Right forelimb (tissue), 1 donor: Measurements from ENCODE around the gene ASAH2B.
"Not testable (repeated sequence)": the region's sequence is repeated elsewhere in the genome, so short reads cannot be mapped to it uniquely, and the experiment has no call there.

Experiments used
- DNase-seq: peaks from one replicate; pipeline ENCODE4 v3.0.0-alpha.2; 2018

ASAH2B gene

DNA sequence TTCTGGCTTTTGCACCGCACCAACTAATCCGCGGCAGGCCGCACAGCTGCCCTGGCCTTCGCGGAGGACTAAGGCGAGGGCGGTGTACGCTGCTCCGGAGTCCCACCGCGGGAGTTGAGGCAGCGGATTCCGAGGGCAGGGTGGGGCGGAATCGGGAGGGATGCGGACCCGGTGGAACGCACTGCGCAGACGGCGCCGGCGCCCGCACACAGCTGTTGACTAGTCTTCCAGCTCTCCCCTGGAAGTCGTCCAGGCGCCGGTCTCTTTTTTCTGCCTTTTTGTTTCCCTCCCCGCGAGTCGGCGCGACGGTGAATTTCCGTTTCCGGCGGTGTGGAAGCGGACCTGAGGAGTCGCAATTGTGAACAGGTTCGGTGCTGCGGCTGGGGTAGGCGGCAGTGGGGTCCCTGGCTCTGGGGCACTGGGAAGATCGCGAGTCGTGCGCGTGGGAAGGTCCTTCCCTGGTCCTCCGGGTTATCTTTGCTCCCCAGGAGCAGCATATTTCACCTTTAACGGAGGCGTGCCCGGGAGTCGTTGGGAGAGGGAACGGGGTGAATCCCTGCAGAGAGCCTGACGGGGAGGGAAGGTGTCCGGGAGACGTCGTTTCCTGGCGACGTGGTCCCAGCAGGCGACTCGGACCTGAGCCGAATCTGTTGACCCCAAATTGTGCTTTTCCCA is at the start of gene ASAH2B:
ASAH2B (plus strand) TSS at position 319 of the 675 bp plus-strand sequence. CDS start 5,195 bp downstream, outside the sequence.
- DNase-seq: peak; percentile 92

DNA sequence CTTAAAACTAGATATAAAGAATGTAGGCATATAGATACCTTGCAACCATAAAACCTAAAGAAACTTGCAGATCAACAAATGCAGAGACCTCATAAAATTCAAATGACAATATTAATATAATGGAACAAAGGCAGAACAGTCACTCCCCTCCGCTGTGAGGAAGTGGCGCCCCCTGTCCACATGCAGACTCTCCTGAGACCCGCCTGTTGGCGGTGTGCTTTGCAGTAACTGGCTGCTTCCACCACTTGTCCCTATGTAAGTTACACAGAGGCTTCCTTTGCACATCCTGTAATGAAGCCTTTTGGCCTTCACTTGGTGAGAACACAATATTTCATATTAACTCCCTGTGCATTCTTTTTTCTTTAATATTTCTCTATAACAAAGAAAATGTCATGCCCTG is 41.9 kb upstream of the ASAH2B start:
- DNase-seq: not testable (repeated sequence)

DNA sequence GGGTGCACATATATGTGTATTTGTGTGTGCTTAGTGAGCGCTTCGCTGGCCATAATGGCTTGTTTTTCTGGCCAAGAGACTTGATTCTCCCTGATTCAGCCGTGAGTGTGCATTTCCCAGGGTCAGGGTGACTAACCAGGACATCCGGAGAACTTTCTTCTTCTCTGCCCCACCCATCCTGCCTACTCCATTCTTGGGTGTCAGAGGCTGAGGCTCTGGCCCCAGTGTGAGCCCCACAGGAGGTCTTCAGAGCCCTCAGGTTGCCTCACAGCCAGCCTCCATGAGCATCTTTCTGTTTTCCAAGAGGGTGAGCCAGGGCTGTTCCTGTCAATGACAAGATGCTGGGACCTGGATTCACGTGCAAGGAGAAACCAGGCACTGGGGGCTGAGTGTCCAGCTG is 37.8 kb upstream of the ASAH2B start:
- not testable (repeated sequence) for DNase-seq

DNA sequence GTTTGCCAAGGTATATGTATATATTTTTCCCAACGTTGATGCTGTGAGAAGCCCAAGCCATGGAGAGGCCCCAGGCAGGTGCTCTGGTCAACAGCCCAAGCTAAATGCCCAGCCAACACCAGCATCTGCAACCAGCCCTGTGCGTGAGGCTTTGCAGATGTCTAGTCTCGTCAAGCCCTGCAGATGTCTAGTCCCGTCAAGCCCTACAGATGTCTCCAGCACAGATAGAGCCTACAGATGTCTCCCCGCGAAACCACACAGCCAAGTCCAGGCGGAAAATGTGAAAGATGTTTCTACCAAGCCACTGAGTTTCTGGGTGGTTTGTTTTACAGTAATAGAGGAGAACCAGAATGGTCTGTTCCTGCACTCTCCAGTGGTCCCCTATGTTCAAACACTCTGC is 36.7 kb upstream of the ASAH2B start:
- DNase-seq: not testable (repeated sequence)

DNA sequence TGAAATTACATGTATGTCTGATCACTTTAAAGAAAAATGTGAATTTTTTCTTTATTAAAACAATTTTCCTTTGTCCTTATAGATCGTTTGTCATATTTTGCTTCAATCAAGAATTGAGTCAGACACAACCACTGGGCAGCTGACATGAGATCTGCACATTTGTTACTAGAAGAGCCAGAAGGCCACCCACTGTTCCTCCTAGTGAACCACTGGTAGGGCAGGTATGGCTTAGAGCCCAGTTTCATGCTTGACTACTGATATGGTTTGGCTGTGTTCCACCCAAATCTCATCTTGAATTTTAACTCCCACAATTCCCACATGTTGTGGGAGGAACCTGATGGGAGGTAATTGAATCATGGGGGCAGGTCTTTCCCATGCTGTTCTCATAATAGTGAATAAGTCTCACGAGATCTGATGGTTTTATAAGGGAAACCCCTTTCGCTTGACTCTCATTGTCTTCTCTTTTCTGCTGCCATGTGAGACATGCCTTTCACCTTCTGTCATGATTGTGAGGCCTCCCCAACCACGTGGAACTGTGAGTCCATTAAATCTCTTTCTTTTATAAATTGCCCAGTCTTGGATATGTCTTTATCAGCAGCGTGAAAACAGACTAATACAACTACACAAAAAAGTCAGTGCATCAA is 35.2 kb upstream of the ASAH2B start:
- DNase-seq: not testable (repeated sequence)

DNA sequence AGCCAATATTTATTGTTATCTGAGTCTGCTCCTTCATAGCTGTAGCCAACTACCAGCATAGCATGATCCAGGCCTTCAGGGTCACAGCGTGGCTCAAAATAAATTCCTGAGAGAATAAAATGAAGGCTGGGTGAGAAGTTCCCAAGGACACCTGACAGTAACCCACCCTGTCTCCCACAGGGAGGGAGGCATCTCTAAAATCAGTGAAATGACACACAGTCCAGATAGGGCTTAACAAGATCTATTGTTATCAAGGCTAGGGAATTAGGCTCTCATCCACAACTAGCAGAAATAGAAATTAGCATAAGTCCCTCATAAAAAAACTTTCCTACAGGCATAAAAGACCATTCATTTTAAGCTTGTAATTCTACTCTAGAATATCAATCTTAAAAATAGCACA is 33.7 kb upstream of the ASAH2B start:
- not testable (repeated sequence) for DNase-seq

DNA sequence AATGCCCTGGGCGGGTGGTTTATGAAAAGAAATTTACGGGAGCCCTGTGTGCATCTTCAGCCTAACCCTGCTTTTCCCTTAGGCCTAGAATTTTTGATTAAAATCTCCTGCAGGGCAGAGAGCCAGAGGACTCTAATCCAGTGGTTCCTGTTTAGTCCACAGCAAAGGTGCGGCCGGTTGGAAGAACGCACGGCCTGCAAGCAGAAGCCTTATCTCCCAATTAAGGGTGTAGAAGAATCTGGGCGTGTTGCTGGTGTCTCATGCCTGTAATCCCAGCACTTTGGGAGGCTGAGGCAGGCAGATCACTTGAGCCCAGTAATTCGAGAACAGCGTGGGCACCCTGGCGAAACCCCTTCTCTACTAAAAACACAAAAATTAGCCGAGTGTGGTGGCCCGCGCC is 29.5 kb upstream of the ASAH2B start:
- not testable (repeated sequence) for DNase-seq

DNA sequence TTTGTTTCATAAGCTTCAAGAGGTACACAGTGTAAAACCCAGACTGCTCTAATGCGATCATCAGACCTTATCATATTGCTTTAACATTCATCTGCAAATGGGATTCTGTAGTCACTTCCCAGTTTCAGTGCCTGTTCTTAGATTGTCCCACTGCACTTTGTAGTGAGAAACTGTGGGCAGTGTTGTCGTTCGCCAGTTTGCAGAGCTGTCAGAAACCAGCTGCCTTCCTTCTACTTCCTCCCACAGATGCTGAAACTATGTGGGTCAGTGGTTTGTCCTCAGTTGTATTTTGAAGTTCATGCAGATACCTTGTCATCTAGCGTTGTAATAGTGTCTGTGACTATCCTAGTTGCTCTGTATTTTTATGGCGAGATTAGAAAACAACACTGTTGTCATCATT is 15.9 kb upstream of the ASAH2B start:
- not testable (repeated sequence) for DNase-seq

DNA sequence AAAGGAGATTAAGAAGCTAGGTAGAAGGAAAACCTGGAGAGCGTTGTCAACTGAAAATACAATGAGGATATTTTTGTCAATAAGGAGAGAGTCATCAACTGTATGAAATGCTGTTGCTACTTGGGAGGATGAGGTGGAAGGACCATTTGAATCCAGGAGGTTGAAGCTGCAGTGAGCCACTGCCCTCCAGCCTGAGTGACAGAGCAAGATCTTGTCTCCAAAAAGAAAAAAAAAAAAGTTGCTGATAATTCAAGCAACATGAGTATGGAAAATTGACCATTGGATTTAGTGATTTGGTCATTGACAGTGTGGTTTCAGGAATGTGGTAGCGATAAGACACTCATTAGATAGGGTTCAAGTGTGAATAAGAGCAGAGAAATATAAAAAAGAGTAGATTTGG is 11.6 kb upstream of the ASAH2B start:
- DNase-seq: not testable (repeated sequence)

DNA sequence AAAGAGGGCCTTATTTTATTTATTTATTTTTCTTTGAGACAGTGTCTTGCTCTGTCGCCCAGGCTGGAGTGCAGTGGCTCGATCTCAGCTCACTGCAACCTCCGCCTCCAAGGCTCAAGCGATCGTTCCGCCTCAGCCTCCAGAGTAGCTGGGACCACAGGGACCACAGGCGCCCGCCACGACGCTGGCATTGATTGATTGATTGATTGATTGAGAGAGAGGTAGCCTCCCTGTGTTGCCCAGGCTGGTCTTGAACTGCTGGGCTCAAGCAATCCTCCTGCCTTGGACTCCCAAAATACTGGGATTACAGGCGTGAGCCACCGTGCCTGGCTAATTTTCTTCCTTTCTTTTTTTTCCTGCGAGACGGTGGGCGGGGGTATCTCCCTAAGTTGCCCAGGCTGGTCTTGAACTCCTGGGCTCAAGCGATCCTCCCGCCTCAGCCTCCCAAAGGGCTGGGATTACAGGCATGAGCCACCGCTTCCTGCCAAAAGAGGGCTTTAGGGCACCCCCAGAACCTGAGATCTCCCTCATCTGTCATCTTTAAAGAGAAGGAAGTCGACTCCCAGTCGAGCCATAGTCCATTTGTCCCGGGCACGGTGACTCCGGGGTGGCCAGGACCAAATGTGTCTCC is 634 bp upstream of the ASAH2B start:
- not testable (repeated sequence) for DNase-seq

DNA sequence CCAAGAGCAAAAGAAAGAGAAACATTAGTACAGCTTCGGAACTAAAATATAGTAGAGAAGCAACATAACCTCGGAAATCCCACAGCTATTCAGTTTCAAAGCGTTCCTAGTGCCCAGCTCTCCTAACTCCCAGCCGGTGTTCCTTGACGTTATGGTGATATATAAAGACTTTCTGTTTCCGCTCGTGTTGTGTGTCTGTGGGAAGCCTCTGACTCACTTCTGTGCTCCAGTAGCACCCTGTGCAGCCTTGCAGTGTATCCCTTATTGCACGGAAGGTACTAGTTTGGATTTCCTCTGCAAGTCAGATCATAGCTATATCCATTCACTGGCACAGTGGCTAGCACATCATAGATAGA is 535 bp downstream of the ASAH2B start:
- no peak for DNase-seq

DNA sequence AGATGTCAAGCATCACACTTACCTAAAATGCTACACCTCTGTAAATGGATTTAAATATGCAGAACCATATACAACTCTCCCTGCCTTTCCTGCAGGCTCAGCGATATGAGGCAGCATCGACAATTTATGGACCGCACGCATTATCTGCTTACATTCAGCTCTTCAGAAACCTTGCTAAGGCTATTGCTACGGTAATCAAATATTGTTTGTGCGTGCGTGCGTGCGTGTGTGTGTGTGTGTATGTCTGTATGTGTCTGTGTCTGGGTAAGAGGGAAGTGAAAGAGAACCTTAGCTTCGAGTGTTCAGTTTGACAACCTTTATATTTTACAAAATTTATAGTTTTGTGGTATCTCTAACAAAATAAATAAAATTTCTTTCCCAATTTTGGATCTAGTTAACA is 3.1 kb downstream of the ASAH2B start:
- not testable (repeated sequence) for DNase-seq

DNA sequence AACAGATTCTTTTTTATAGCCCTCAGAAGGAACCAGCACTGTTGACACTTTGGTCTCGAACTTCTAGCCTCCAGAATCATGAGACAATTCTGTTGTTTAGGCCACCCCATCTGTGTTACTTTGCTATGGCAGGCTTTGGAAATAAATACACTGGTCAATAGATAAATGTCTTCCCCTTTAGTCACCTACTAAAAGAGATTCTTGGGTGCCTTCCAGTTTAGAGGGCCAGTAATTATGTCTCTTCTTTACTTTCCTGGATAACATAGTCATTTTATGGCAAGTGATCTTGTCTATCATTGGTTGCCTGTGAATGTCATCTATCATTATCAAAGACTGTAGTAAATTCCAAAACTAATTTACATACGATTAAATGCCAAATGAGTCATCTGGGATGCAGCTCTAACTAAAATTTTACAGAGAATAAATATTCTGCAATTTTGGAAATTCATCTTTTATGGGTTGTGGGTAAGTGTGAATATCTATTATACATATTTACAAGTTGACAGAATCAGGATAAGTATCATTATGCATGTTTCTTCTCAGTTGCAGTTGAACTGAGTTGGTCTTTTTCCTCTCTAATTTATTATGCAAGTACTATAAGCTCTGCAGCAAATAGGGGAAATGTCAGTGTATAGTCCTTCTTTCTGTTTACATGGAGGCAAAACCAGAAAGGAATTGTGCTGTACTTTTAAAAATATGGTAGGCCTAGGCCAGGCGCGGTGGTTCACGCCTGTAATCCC is 27.2 kb downstream of the ASAH2B start:
- DNase-seq: not testable (repeated sequence)

DNA sequence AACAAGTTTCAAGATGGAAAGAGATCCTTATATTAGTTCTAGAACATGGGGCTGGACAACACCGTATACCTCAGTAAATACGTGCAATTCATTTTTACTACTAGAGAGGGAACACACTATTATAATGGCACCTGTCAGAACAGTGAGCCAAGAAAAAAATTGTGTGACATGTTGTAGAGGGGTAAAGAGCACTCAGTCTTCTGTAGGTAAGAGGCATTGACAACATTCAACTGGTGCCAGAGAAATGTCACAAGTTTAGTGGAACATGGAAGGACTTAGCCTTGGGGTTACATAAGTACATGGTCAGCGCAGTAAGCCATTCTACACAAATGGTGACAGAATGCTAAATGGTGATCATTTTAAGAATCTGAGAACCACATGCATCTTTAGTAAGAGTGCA is 32.3 kb downstream of the ASAH2B start:
- DNase-seq: not testable (repeated sequence)

DNA sequence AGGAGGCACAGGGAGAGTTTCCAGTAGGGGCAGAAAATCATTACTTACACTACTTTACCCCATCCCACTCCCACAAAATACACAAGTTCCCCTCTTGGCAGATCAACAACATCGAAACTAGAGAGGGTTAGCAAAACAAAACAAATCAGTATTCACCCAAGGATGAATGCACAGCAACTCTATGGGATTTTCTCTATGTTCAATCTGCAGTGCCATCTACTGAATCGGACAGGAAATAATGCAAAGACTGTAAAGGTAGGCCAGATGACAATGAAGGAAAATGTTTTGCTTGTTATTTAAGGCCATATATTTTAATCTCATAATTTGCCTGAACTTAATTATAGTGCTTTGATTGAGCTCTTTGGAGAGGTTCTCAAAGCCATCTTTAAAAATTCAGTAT is 35.1 kb downstream of the ASAH2B start:
- not testable (repeated sequence) for DNase-seq

DNA sequence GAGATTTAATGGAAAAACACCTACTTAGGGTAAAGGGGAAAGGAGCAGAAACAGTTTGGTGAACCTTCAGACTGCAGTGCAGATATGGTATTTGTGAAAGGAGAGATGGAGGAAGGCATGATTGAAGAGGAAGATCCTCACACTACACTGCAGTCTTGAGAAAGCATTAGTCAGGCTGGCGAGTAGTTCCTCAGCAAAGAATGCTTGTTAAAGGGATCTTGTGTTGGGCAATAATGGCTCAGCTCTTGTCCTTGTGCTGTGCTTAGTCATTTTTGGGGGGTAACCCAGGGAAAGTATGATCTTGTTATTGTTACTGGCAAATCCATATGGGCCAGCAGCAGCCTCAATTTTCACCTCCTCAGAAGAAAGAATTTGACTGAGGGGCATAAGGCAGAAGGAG is 40.3 kb downstream of the ASAH2B start:
- DNase-seq: not testable (repeated sequence)

DNA sequence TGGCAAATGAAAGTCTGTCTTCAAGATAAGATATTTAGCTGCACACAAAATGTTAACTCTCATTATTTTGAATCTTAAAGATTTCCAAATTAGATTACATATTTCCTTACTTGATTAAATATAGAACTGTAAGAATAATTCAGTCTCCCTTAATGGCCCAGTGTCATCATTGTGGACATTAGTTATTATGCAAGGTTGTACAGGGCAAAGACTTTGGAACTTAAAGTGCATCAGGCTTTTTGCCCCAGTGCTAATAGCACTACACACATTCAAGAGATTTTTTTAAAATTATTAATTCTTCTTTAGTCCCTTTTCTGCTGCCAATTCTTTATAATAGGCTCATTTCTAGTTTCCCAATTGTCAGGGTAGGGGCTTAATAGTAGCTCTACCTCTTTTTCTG is 42.3 kb downstream of the ASAH2B start:
- not testable (repeated sequence) for DNase-seq

DNA sequence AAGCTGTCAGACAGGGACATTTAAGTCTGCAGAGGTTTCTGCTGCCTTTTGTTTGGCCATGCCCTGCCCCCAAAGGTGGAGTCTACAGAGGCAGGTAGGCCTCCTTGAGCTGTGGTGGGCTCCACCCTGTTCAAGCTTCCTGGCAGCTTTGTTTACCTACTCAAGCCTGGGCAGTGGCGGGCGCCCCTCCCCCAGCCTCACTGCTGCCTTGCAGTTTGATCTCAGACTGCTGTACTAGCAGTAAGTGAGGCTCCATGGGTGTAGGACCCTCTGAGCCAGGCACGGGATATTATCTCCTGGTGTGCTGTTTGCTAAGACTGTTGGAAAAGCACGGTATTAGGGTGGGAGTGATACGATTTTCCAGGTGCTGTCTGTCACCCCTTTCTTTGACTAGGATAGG is 48.2 kb downstream of the ASAH2B start:
- not testable (repeated sequence) for DNase-seq

DNA sequence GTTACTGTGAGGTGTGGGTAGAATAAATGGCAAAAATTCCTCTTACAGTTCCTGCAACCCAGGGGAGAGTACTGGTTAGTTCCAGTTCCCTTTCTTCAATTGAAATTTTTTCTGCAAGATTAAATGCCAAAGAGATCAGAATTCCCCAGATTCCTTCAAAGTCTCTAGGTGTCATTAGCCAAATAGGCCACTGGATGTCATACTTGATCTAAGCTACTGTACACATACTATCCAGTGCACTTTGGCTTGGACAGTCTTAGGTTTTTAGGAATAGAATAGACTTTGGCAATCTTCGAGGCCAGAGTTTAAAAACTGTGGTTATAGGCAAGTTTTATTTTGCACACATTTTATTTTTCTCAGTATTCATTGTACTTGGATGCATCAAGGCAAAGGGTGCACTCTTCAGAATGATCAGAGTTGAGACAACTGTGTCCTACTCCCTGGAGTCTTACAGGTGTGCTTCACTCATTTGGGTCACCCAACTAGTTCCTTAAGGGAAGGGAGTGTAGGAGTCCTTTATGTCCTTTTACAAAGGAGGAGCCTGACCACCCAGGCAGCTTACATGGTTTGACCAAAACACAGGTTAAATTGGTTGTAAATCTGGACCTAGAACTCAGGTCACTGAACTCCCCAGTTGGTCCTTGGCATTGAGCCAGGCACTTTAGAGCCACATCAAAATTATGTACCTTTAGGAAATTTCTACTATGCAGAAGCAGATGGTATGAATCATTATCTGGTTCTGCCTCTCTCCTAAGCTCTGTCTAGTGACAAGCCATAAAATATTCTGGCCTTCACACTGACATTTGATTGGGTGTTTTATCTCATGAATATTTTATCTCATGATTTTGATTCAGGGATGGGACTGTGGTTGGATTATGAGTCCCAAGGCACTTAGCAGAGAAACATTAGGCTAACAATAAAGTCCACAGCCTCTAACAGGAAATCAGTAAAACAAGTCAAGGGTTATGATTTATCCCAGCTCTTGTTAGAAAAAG is 49.5 kb downstream of the ASAH2B start:
- no peak for DNase-seq

DNA sequence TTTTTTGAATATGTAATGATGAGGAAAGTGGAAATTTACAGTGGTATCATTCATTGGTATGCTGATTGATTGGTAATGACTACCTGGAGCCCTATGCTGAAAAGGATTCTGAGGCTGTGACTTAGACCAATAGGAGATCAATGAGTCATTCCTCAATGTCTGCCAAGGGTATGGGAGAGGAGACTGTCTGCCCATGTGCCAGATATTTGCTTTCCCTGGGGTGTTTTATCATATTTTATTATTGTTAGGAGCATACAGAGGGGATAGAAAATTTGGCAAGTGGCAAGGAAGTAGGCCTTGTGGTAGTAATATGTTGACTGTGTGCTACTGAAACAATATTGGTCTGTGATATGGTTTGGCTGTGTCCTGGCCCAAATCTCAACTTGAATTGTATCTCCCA is 54.8 kb downstream of the ASAH2B start:
- no peak for DNase-seq

DNA sequence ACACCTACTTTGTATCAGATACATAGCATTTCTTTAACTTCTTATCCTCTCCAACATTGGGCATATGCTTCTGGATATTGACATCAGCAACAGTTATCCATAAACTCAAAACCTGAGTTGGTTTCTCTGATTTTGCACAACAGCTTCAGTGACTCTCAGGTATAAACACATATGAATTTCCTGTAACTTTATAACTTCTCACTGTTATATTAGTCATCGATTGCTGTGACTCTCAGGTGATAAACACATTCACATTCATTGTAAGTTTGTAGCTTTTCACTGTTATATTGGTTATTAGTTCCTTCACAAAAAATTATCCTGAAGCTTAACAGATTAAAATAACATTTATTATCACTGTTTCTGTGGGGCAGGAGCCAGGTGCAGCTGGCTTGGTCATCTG is 57.0 kb downstream of the ASAH2B start:
- no peak for DNase-seq

DNA sequence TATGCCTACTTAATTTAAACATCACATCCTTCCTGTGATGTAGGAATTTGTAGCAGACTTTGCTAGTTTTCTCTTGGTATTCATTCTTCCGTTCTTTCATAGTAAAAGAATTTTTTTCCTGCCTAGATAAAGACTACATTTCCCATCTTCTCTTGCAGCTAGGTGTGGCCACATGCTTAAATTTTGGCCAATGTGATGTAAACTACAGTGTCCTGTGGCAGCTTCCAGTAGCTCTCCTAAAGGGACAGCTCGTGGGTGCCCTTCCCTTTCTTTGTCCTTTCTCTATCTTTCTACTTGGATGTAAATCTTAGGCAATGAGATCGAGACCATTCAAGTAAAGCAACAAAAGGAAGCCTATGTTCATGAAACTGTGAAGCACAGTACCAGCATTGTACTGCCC is 58.6 kb downstream of the ASAH2B start:
- DNase-seq: no peak
